Immature natural killer cell (primary cell): ENCODE results near the gene IL25. TPM values are rescaled to one million over a fixed set of nuclear protein-coding genes. Genes with fewer than 3 reads are reported as not detected.
"Not testable (repeated sequence)": the region's sequence is repeated elsewhere in the genome, so short reads cannot be mapped to it uniquely, and the experiment has no call there.

Experiments
- DNase-seq, 3 donors: peaks; one replicate each; pipeline ENCODE4 v3.0.0; 2022; ENCODE audit warnings: mixed read lengths in 1 of 3
- H3K27ac Mint-ChIP-seq, 6 donors: one replicate each; pipeline ENCODE4 v1.8.0; 2020; ENCODE audit warnings: mixed read lengths in 6 of 6, mild to moderate bottlenecking in 5 of 6, inconsistent platforms in 4 of 6, moderate library complexity in 3 of 6
- H3K27me3 Mint-ChIP-seq, 3 donors: one replicate each; pipeline ENCODE4 v1.8.0; 2020 to 2021; ENCODE audit warnings: low read depth in 3 of 3, mild to moderate bottlenecking in 3 of 3, mixed read lengths in 3 of 3, moderate library complexity in 3 of 3, inconsistent platforms in 1 of 3
- H3K36me3 Mint-ChIP-seq, 3 donors: one replicate each; pipeline ENCODE4 v1.8.0; 2020; ENCODE audit warnings: mixed read lengths in 3 of 3, inconsistent platforms in 2 of 3, mild to moderate bottlenecking in 2 of 3
- H3K4me1 Mint-ChIP-seq, 2 donors: one replicate each; pipeline ENCODE4 v1.8.0; 2020; ENCODE audit warnings: inconsistent platforms in 2 of 2, mild to moderate bottlenecking in 2 of 2, mixed read lengths in 2 of 2, moderate library complexity in 1 of 2
- H3K4me3 Mint-ChIP-seq, 5 donors: one replicate each; pipeline ENCODE4 v1.8.0; 2020; ENCODE audit warnings: mild to moderate bottlenecking in 5 of 5, mixed read lengths in 5 of 5, inconsistent platforms in 3 of 5, moderate library complexity in 3 of 5
- H3K9me3 Mint-ChIP-seq, 6 donors: one replicate each; pipeline ENCODE4 v1.8.0; 2020; ENCODE audit warnings: mild to moderate bottlenecking in 6 of 6, mixed read lengths in 6 of 6, inconsistent platforms in 4 of 6, moderate library complexity in 3 of 6
- polyA plus RNA-seq, 3 donors: library from polyadenylated mRNA; unstranded; fragments of 300-500 nt; fragmentation: Illumina TruSeq; gene quantifications; one replicate each; pipeline ENCODE4 v1.2.3, GENCODE V29; 2021

The IL25 gene
- polyA plus RNA-seq = not detected

DNA sequence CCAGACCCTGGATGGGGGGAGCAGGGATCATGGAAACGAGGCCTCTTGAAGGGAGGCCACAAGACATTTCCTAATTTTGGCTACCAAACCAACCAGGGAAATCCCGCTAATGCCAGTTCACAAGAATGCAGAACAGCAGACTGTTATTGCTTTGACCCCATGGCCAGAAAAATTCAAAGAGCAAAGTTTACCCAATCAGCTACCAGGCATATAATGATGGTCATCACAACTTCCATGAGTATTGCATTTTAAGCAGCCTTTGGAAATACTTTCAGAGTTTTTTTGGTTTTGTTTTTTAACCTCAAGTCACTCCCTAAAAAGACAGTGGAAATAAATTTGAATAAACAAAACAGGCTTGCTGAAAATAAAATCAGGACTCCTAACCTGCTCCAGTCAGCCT, at the start of gene IL25:
TSS of gene IL25 (plus strand) at position 301 of the 400 bp plus-strand sequence.
- Mint-ChIP-seq H3K27ac (no peak within 1 kb of the TSS), H3K9me3 (no peaks in the 10 kb centered on the region), H3K4me1 (no peaks in the 10 kb centered on the region), H3K36me3 (no peaks in the 10 kb centered on the region), H3K27me3 (peaks cover 0 to 2% (median 2%) of the 10 kb centered on the region in 3 donors), H3K4me3 (no peak within 1 kb of the TSS)
- no peak for DNase-seq

DNA sequence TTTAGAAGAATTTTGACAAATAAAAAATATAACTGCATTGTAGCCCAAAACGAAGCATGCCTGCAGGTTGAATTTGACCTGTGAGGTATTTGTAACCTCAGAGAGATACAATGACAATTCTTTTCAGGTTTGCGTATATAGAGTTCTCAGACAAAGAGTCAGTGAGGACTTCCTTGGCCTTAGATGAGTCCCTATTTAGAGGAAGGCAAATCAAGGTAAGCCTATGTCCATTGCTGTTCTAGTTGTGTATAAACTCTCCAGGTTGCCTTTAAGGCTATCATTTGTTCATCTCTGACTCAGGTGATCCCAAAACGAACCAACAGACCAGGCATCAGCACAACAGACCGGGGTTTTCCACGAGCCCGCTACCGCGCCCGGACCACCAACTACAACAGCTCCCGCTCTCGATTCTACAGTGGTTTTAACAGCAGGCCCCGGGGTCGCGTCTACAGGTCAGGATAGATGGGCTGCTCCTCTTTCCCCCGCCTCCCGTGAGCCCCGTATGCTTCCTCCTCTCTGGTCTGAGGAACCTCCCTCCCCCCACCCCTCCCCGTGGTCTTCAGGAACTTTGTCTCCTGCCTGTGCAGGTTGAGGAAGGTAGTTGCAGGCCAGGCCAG, 48.7 kb upstream of the IL25 start:
- peaks cover 5 to 15% (median 6%) of the 10 kb centered on the region in 3 donors for H3K27me3 Mint-ChIP-seq
- peaks cover 6 to 20% (median 11%) of the 10 kb centered on the region in 3 donors for H3K36me3 Mint-ChIP-seq
- H3K4me3 Mint-ChIP-seq = no peak overlapping the region
- no peak for DNase-seq
- H3K9me3 Mint-ChIP-seq = no peaks in the 10 kb centered on the region
- peaks cover 30 to 36% of the 10 kb centered on the region in 2 donors for H3K4me1 Mint-ChIP-seq
- peak overlapping the region in 1 of 6 donors; percentile 12 for H3K27ac Mint-ChIP-seq

DNA sequence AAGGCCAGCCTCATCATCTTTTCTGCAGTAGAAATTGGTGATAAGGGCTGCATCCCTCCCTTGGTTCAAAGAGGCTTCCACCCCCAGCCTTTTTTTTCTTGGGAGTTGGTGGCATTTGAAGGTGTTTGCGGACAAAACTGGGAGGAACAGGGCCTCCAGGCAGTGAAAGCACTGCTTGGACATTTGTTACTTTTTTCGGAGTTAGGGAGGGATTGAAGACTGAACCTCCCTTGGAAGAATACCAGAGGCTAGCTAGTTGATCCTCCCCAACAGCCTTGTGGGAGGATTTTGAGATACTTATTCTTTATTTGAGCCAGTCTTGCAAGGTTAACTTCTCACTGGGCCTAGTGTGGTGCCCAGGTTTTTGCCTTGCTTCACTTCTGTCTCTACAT, 48.2 kb upstream of the IL25 start:
- Mint-ChIP-seq H3K4me1 (peaks cover 30 to 35% of the 10 kb centered on the region in 2 donors), H3K36me3 (peaks cover 6 to 20% (median 11%) of the 10 kb centered on the region in 3 donors), H3K27ac (peak overlapping the region in 1 of 6 donors; percentile 12), H3K4me3 (no peak overlapping the region), H3K27me3 (peaks cover 6 to 15% (median 6%) of the 10 kb centered on the region in 3 donors), H3K9me3 (no peaks in the 10 kb centered on the region)
- no peak for DNase-seq

DNA sequence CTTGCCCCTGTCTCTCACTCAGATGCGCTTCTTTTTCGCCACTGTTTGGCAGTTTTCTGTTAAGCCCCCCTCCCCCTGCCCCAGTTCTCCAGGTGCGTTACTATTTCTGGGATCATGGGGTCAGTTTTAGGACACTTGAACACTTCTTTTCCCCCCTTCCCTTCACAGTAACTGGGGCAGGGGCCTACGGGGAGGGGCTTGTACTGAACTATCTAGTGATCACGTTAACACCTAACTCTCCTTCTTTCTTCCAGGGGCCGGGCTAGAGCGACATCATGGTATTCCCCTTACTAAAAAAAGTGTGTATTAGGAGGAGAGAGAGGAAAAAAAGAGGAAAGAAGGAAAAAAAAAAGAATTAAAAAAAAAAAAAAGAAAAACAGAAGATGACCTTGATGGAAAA, 47.6 kb upstream of the IL25 start:
- Mint-ChIP-seq H3K36me3 (peaks cover 6 to 20% (median 11%) of the 10 kb centered on the region in 3 donors), H3K27me3 (peaks cover 6 to 15% (median 11%) of the 10 kb centered on the region in 3 donors), H3K4me1 (peaks cover 26 to 29% of the 10 kb centered on the region in 2 donors), H3K27ac (peak overlapping the region in 3 of 6 donors; percentile 30 to 50 (median 43)), H3K4me3 (no peak overlapping the region), H3K9me3 (no peaks in the 10 kb centered on the region)
- DNase-seq = no peak

DNA sequence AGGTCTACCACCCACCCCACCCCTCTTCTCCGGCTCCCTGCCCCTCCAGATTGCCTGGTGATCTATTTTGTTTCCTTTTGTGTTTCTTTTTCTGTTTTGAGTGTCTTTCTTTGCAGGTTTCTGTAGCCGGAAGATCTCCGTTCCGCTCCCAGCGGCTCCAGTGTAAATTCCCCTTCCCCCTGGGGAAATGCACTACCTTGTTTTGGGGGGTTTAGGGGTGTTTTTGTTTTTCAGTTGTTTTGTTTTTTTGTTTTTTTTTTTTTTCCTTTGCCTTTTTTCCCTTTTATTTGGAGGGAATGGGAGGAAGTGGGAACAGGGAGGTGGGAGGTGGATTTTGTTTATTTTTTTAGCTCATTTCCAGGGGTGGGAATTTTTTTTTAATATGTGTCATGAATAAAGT, 46.9 kb upstream of the IL25 start:
- H3K4me3 Mint-ChIP-seq, DNase-seq, H3K9me3 Mint-ChIP-seq: not testable (repeated sequence)
- H3K27me3 Mint-ChIP-seq = peaks cover 5 to 11% (median 7%) of the 10 kb centered on the region in 3 donors
- peaks cover 6 to 20% (median 11%) of the 10 kb centered on the region in 3 donors for H3K36me3 Mint-ChIP-seq
- peaks cover 18 to 22% of the 10 kb centered on the region in 2 donors for H3K4me1 Mint-ChIP-seq
- peak overlapping the region in 3 of 6 donors; percentile 8 to 48 (median 39) for H3K27ac Mint-ChIP-seq

DNA sequence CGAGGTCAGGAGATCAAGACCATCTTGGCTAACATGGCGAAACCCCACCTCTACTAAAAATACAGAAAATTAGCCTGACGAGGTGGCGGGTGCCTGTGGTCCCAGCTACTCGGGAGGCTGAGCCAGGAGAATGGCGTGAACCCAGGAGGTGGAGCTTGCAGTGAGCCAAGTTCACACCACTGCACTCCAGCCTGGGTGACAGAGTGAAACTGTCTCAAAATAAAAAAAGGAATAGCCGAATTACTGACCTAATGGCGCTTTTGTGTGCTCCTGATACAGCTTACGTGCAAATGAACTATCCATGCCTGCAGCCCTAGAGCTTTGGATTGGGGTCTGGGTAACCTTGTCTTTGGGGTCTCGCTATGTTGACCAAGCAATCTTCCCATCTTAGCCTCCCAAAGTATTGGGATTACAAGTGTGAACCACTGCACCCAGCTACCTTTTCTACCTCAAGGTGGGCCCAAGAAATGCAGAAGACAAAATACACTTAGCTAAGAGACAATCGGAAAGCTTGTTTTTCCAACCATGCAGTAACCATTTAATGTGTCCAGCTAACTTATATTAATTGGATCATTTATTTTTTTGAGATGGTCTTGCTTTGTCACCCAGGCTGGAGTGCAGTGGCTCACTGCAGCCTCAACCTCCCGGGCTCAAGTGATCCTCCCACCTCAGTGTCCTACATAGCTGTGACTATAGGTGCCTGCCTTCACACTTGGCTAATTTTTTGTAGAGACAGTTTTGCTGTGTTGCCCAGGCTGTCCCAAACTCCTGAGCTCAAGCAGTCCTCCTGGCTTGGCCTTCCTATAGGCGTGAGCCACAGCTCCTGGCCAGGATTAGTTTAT, 45.9 kb upstream of the IL25 start:
- Mint-ChIP-seq H3K4me3 (no peak overlapping the region), H3K27ac (peak overlapping the region in 4 of 6 donors; percentile 30 to 48 (median 40)), H3K9me3 (no peaks in the 10 kb centered on the region), H3K27me3 (peaks cover 2 to 5% (median 4%) of the 10 kb centered on the region in 3 donors), H3K36me3 (peaks cover 6 to 20% (median 11%) of the 10 kb centered on the region in 3 donors), H3K4me1 (peaks cover 17 to 20% of the 10 kb centered on the region in 2 donors)
- DNase-seq = no peak

DNA sequence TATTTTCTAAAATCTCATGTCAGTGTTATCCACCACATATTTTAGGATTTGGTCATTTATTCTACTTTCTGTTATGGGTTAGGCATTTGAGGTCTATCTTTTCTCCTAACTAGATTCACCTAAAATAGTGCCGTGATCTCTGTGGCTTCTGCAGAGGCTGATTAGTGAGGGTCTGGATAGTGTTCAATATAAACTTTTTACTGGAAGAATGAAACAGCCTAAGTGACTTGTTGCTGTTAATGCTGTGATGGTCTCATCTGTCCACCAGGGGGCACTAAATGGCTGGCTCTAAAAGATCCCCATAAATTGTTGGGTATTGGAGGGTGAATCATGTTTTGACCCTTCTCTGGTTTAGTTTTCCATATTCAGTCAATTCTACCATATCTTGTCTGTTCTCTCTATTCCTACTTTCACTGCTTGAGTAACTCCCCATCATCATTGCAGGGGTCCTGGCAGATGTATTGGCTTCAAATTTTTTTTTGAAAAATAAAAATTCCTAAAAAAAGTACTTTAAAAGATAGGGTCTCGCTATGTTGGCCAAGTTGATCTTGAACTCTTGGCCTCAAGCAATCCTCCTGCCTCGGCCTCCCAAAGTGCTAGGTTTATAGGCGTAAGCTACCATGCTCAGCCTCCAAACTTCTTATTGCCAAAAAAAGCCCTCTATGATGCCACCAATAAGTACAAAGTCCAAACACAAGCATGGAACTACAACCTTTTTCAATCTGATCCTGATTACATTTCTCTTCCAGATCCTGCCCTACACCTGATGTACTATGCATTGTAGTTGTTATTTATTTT, 44.5 kb upstream of the IL25 start:
- no peaks in the 10 kb centered on the region for H3K9me3 Mint-ChIP-seq
- H3K4me1 Mint-ChIP-seq = peaks cover 4 to 6% of the 10 kb centered on the region in 2 donors
- no peak overlapping the region for H3K4me3 Mint-ChIP-seq
- H3K27me3 Mint-ChIP-seq = peaks cover 0 to 5% (median 4%) of the 10 kb centered on the region in 3 donors
- H3K27ac Mint-ChIP-seq = peak overlapping the region in 1 of 6 donors; percentile 34
- DNase-seq = peak; percentile 53 to 59 (median 57)
- peaks cover 4 to 16% (median 11%) of the 10 kb centered on the region in 3 donors for H3K36me3 Mint-ChIP-seq

DNA sequence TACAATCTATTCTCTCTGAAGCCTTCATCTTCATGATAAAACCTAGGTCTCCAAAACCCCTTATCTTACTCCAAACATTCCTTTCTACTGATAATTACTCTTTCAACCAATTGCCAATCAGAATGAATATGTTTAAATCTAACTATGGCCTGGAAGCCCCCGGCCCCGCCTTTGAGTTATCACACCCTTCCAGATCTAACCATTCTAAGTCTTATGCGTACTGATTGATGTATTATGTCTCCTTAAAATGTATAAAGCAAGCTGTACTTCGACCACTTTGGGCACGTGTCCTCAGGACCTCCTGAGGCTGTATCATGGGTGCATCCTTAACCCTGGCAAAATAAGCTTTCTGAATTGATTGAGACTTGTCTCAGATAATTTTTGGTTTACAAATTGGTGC, 37.0 kb upstream of the IL25 start:
- no peak for DNase-seq
- Mint-ChIP-seq H3K27ac (no peak overlapping the region), H3K4me3 (no peak overlapping the region), H3K36me3 (no peaks in the 10 kb centered on the region), H3K27me3 (peaks cover 8 to 13% (median 10%) of the 10 kb centered on the region in 3 donors), H3K9me3 (no peaks in the 10 kb centered on the region), H3K4me1 (no peaks in the 10 kb centered on the region)

DNA sequence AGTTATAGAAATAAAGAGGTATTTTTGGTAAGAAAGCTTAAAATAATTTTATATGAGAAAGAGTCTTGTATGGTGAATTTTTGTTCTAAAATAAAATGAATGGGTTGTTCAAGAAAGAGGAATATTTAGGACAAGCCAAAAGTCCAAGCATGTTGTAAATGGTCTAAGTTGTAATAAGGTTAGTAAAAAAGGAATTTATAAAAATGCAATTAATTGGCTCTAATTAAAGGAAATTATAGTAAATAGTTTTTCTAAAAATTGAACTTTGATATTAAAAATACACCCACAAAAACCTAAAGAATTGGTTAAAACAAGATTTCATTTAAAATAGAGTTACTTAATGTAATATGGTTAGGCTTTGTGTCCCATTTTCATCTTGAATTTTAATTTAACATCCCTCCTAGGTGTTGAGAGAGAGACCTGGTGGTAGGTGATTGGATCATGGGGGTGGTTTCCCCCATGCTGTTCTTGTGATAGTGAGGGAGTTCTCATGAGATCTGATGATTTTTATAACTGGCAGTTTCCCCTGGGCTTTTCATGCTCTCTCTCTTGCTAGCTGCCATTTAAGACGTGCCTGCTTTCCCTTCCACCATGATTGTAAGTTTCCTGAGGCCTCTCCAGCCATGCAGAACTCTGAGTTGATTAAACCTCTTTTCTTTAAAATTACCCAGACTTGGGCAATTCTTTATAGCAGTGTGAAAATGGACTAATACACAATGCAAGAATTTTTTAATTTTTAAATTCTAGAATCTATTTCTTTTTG, 32.9 kb upstream of the IL25 start:
- H3K4me3 Mint-ChIP-seq = no peak overlapping the region
- H3K27me3 Mint-ChIP-seq = peaks cover 5 to 16% (median 9%) of the 10 kb centered on the region in 3 donors

DNA sequence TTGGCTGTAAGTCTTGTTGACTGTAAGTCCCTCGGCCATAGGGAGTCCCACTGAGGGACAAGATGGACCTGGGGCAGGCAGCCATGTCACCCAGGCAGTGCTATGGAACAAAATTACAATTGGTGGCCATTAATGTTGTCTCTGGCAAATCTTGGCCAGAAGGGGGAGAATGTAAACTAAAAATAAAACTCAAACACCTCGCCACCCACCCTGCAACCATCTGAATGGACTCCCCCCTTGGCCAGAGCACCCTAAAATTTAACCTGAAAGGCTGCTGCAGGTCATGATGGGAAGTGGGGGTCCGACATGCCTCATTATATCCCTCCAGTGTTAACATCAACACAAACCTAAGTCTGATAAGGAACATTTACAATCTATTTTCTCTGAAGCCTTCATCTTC, 28.1 kb upstream of the IL25 start:
- Mint-ChIP-seq H3K36me3 (no peaks in the 10 kb centered on the region), H3K27ac (no peak overlapping the region), H3K27me3 (peaks cover 3 to 8% (median 5%) of the 10 kb centered on the region in 3 donors), H3K9me3 (peaks cover 0 to 1% (median 0%) of the 10 kb centered on the region in 6 donors), H3K4me1 (no peaks in the 10 kb centered on the region), H3K4me3 (no peak overlapping the region)
- DNase-seq = no peak

More for the DNA sequence above, 32.9 kb upstream of the IL25 start:
- Mint-ChIP-seq H3K4me1 (no peaks in the 10 kb centered on the region), H3K27ac (no peak overlapping the region), H3K36me3 (no peaks in the 10 kb centered on the region), H3K9me3 (no peaks in the 10 kb centered on the region)
- DNase-seq = no peak

DNA sequence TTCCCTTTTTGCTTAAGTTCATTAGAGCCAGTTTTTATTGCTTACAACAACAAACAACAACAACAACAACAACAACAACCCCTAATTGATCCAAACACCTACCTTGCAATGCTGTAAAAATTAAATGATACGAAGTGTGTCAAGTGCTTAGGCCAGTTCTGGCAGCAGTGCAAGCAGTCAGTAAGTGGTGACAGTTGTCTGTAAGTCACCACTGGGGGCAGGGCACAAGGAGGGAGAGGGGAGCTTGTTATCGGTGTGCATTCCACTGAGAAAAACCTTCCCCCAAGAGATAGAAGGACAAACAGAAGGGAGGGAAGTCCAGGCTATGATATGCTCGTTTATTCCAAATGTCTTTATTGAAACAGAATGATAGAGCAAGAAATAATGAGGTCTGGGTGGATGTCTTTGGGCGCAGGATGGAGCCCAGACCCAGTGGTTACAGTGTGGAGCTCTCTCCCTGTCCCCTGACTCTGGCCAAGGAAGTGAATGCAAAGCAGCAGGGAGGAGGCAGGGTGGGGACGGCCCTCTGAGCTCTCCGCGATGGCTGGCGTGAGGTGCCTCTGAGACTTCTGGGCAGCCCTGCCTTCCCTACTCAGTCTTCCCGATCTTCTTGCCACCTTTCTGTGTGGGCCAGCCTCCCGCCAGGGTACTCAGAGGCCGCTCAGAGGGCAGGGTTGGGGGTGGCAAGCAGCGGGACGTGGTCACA, 26.5 kb upstream of the IL25 start:
- no peak for DNase-seq
- peaks cover 6 to 10% (median 8%) of the 10 kb centered on the region in 3 donors for H3K27me3 Mint-ChIP-seq
- no peak overlapping the region for H3K27ac Mint-ChIP-seq
- H3K4me3 Mint-ChIP-seq = no peak overlapping the region
- H3K36me3 Mint-ChIP-seq = no peaks in the 10 kb centered on the region
- H3K9me3 Mint-ChIP-seq = peaks cover 0 to 1% (median 0%) of the 10 kb centered on the region in 6 donors
- H3K4me1 Mint-ChIP-seq = peaks cover 0 to 6% of the 10 kb centered on the region in 2 donors

DNA sequence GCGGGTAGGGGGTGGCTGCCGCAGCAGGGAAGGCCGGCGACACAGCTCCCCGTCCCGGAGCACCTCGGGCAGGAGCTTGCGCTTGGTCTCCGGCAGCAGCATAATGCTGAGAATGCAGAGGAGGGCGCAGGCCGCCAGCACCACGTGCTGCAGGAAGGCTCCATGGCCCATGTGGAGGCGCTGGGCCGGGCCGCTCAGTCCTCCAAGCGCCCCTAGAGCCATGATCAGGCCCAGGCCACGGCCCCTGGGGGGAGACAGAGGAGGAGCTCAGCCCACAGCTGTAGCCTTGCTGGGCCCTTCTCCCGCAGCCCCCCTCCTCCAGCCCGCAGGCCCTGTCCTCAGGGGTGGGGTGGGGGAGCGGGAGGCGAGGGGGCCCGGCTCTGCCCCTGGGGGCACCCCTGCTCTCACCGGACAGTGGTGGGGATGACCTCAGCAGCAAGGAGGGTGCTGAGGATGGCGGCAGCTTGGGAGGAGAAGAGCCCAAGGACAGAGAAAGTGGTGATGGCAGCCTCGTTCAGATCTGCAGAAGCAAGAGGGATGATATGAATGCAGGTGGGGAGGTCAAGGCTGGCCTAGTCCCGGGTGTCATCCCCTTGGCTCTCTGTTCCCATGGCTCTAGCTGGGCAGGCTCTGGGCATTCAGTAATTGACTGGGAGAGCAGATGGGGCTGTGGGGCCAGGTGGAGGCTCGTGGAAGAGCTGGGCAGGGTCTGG, 25.8 kb upstream of the IL25 start:
- DNase-seq = no peak
- no peaks in the 10 kb centered on the region for H3K36me3 Mint-ChIP-seq
- H3K27ac Mint-ChIP-seq = no peak overlapping the region
- H3K9me3 Mint-ChIP-seq = peaks cover 0 to 1% (median 0%) of the 10 kb centered on the region in 6 donors
- H3K4me3 Mint-ChIP-seq = no peak overlapping the region
- peaks cover 8 to 11% (median 10%) of the 10 kb centered on the region in 3 donors for H3K27me3 Mint-ChIP-seq
- peaks cover 0 to 10% of the 10 kb centered on the region in 2 donors for H3K4me1 Mint-ChIP-seq
